WERI-Rb-1 (cell line): ENCODE data around the gene CD52.
"Not testable (repeated sequence)": the region's sequence is repeated elsewhere in the genome, so short reads cannot be mapped to it uniquely, and the experiment has no call there.

Source experiments
- DNase-seq: peaks from one replicate; pipeline ENCODE4 v3.0.0-alpha.2; 2020
- H3K27ac ChIP-seq: fragments of 250-450 bp; sonication (Bioruptor Pico); 2 replicates; pipeline ENCODE4 v1.5.1; 2020; ENCODE audit warnings: mild to moderate bottlenecking, moderate library complexity
- H3K27me3 ChIP-seq: fragments of 250-450 bp; sonication (Bioruptor Pico); 2 replicates; pipeline ENCODE4 v1.5.1; 2021; ENCODE audit warnings: mild to moderate bottlenecking, low read depth, moderate library complexity; ENCODE audit not compliant: insufficient read depth, severe bottlenecking
- H3K36me3 ChIP-seq: fragments of 250-450 bp; sonication (Bioruptor Pico); 2 replicates; pipeline ENCODE4 v1.5.1; 2020; ENCODE audit warnings: mild to moderate bottlenecking, moderate library complexity
- H3K4me3 ChIP-seq: 2 replicates; pipeline ENCODE4 v1.5.1; 2011; ENCODE audit warnings: low read depth, mild to moderate bottlenecking, control low read depth, low read length
- H3K9me3 ChIP-seq: fragments of 250-450 bp; sonication (Bioruptor Pico); 2 replicates; pipeline ENCODE4 v1.5.1; 2021; ENCODE audit warnings: mild to moderate bottlenecking, moderate library complexity; ENCODE audit not compliant: severe bottlenecking
- TF ChIP-seq, protein P1 (sequence below): IDR thresholded peaks from 2 replicates; pipeline ENCODE4 v1.5.1; 2011; ENCODE audit warnings: low read depth, mild to moderate bottlenecking, control low read depth, inconsistent platforms, low read length

CD52 gene

DNA sequence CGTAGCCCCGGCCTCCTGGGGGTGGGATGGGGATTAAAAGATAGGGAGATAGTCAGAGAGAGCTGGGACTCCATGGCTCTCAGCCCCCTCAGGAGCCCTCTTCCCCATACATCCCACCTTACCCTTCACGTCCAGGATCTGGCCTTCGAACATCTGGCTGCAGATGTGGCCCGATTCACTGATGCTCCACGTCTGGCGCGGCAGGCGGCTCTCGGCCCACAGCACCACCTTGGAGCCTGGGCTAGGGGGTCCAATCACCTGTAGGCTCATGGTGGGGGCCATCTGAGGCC is 4.2 kb downstream of the CD52 start:
- peaks cover 32% of the 10 kb centered on the region for H3K36me3 ChIP-seq
- DNase-seq: no peak
- H3K27me3 ChIP-seq: no peaks in the 10 kb centered on the region
- no peak overlapping the region for H3K4me3 ChIP-seq
- no peaks in the 10 kb centered on the region for H3K9me3 ChIP-seq
- TF ChIP-seq, protein P1, sequence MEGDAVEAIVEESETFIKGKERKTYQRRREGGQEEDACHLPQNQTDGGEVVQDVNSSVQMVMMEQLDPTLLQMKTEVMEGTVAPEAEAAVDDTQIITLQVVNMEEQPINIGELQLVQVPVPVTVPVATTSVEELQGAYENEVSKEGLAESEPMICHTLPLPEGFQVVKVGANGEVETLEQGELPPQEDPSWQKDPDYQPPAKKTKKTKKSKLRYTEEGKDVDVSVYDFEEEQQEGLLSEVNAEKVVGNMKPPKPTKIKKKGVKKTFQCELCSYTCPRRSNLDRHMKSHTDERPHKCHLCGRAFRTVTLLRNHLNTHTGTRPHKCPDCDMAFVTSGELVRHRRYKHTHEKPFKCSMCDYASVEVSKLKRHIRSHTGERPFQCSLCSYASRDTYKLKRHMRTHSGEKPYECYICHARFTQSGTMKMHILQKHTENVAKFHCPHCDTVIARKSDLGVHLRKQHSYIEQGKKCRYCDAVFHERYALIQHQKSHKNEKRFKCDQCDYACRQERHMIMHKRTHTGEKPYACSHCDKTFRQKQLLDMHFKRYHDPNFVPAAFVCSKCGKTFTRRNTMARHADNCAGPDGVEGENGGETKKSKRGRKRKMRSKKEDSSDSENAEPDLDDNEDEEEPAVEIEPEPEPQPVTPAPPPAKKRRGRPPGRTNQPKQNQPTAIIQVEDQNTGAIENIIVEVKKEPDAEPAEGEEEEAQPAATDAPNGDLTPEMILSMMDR: no peak
- no peak overlapping the region for H3K27ac ChIP-seq

GRCh38 chr1:26323382-26323781 is 5.6 kb downstream of the CD52 start:
- TF ChIP-seq, protein P1: no peak
- H3K27ac ChIP-seq: no peak overlapping the region
- H3K27me3 ChIP-seq: no peaks in the 10 kb centered on the region
- peaks cover 32% of the 10 kb centered on the region for H3K36me3 ChIP-seq
- no peak for DNase-seq
- H3K4me3 ChIP-seq: no peak overlapping the region
- no peaks in the 10 kb centered on the region for H3K9me3 ChIP-seq

DNA sequence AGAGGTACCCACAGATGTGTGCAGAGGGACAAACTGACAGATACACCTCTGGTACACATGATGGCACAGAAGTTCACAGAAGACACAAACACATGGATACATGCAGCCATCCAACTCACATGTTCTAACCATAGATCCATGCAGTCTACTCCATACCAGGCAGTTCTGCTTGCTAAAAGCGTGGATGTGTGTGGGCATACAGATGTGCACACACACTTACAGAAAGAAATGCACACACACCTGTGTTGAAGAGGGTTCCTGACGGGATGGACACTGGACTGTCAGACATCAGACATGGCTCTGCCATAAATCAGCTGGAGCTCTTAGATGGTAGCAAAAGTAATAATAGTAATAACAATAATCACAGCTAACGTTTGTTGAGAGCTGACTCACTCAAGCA is 6.8 kb downstream of the CD52 start:
- H3K36me3 ChIP-seq: peaks cover 32% of the 10 kb centered on the region
- H3K27me3 ChIP-seq: no peaks in the 10 kb centered on the region
- no peak overlapping the region for H3K4me3 ChIP-seq
- no peaks in the 10 kb centered on the region for H3K9me3 ChIP-seq
- H3K27ac ChIP-seq: no peak overlapping the region
- no peak for DNase-seq
- TF ChIP-seq, protein P1: no peak

DNA sequence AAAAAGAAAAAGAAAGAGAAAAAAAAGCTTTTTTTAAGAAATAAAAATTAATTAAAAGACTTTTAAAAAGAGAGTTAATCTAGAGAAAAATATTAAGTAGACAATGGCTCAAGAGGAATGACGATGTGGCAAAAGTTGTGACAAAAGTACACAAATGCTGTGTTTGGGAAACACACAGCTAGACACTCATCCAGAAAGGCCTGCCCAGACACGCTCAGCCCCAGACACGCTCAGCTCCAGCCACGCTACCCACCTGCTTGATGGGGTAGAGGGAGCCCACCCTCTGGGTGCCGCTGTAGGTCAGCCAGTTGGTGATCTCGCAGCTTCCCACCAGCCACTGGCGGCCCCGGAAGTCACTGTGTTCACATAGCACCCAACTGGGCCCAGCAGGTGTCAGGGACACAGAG is 10.2 kb downstream of the CD52 start:
- Histone ChIP-seq H3K4me3 (no peak overlapping the region), H3K27ac (peak overlapping the region; percentile 73), H3K9me3 (no peaks in the 10 kb centered on the region), H3K36me3 (peaks cover 24% of the 10 kb centered on the region), H3K27me3 (no peaks in the 10 kb centered on the region)
- TF ChIP-seq, protein P1: peak; percentile 56
- peak; percentile 89 for DNase-seq

GRCh38 chr1:26328597-26328996 is 10.8 kb downstream of the CD52 start:
- Histone ChIP-seq H3K27ac (peak overlapping the region; percentile 73), H3K36me3 (peaks cover 19% of the 10 kb centered on the region), H3K4me3 (no peak overlapping the region), H3K27me3 (no peaks in the 10 kb centered on the region), H3K9me3 (no peaks in the 10 kb centered on the region)
- TF ChIP-seq, protein P1: no peak
- DNase-seq: no peak

GRCh38 chr1:26329380-26329779 is 11.6 kb downstream of the CD52 start:
- Histone ChIP-seq H3K36me3 (peaks cover 14% of the 10 kb centered on the region), H3K27ac (peak overlapping the region; percentile 18; the same call in 1 of the 2 replicates)
- not testable (repeated sequence) for H3K9me3 ChIP-seq, DNase-seq, H3K4me3 ChIP-seq, H3K27me3 ChIP-seq
